PC-3 (cell line): ENCODE results near the gene PTBP1.

Experiments
- EZH2 ChIP-seq: fragments of 300-600 bp; sonication (generic); IDR thresholded peaks from one replicate; pipeline ENCODE4 v1.6.1; 2017; ENCODE audit warnings: antibody characterized with exemption, mild to moderate bottlenecking, low read length; ENCODE audit not compliant: unreplicated experiment
- TF ChIP-seq, protein P1 (sequence below): fragments of 300-600 bp; sonication (generic); conservative IDR thresholded peaks from 2 replicates; pipeline ENCODE4 v1.5.1; 2017; ENCODE audit warnings: antibody characterized with exemption, low read depth, mild to moderate bottlenecking, low read length

DNA sequence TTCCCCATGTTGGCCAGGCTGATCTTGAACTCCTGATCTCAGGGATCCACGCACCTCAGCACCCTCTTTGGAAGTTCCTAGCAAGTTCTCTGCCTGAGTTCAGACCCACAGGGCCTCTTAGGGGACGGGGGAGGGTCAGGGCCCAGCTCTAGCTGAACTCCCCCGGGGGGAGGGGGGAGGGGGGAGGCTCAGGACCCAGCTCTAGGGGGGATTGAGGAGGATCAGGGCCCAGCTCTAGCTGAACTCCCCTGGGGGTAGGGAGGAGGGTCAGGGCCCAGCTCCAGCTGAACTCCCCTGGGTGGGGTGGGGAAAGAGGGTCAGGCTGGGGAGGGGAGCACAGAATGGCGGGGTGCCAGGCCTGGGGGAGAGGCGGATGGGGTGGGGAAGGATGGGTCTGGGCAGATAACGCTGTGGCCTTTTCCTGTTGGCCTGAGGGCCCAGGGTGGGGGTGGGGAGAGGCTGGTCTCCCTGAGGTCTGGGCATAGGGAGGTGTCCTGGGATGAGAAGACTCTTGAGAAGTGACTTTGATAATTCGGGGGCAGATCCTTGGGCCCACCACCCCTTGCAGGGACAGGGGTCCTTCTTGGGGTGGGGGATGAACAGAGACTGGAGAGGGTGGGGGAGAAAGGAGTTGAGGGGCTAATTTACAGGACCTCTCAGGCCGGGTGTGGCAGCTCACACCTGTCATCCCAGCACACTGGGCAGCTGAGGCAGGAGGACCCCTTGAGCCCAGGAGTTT lies 5.5 kb upstream of the PTBP1 start:
- TF ChIP-seq, protein P1, sequence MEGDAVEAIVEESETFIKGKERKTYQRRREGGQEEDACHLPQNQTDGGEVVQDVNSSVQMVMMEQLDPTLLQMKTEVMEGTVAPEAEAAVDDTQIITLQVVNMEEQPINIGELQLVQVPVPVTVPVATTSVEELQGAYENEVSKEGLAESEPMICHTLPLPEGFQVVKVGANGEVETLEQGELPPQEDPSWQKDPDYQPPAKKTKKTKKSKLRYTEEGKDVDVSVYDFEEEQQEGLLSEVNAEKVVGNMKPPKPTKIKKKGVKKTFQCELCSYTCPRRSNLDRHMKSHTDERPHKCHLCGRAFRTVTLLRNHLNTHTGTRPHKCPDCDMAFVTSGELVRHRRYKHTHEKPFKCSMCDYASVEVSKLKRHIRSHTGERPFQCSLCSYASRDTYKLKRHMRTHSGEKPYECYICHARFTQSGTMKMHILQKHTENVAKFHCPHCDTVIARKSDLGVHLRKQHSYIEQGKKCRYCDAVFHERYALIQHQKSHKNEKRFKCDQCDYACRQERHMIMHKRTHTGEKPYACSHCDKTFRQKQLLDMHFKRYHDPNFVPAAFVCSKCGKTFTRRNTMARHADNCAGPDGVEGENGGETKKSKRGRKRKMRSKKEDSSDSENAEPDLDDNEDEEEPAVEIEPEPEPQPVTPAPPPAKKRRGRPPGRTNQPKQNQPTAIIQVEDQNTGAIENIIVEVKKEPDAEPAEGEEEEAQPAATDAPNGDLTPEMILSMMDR, result no peak
- no peak for TF ChIP-seq EZH2
